HepG2 (cell line): Measurements from ENCODE around the gene SMIM11. TPM values are rescaled to one million over a fixed set of nuclear protein-coding genes. Genes with fewer than 3 reads are reported as not detected.

Experiments
- CC2D1A ChIP-seq: sonication (generic); formaldehyde crosslinking; IDR thresholded peaks from 2 replicates; pipeline ENCODE4 v1.8.1; 2023; ENCODE audit warnings: mild to moderate bottlenecking, missing genetic modification reagents
- CREB1 ChIP-seq, 2 experiments: fragments of 450-650 bp in 1 of 2; IDR thresholded peaks; 2 replicates each; pipeline ENCODE4 v1.6.1; 2016 to 2017; ENCODE audit warnings: control low read depth in 1 of 2, mild to moderate bottlenecking in 1 of 2, missing compliant biosample characterization in 1 of 2, missing genetic modification characterization in 1 of 2
- DNMT1 ChIP-seq: sonication (generic); formaldehyde crosslinking; IDR thresholded peaks from 2 replicates; pipeline ENCODE4 v1.5.1; 2020; ENCODE audit warnings: mild to moderate bottlenecking, missing genetic modification reagents
- EEA1 ChIP-seq: sonication (generic); formaldehyde crosslinking; IDR thresholded peaks from 2 replicates; pipeline ENCODE4 v1.5.1; 2020; ENCODE audit warnings: mild to moderate bottlenecking, missing genetic modification reagents, borderline replicate concordance
- ELF3 ChIP-seq: IDR thresholded peaks from 2 replicates; pipeline ENCODE4 v1.6.1; 2016; ENCODE audit warnings: missing genetic modification reagents, missing compliant biosample characterization
- FIP1L1 ChIP-seq: fragments of 200-400 bp; formaldehyde crosslinking; IDR thresholded peaks from 2 replicates; pipeline ENCODE4 v1.6.1; 2018; ENCODE audit warnings: low read depth, mild to moderate bottlenecking, low read length, moderate library complexity, borderline replicate concordance; ENCODE audit not compliant: insufficient read depth
- FOXO1 ChIP-seq: sonication (generic); formaldehyde crosslinking; IDR thresholded peaks from 2 replicates; pipeline ENCODE4 v1.4.0; 2020; ENCODE audit warnings: missing genetic modification reagents
- HDAC2 ChIP-seq: sonication (generic); formaldehyde crosslinking; IDR thresholded peaks from 2 replicates; pipeline ENCODE4 v1.4.0; 2020; ENCODE audit warnings: missing genetic modification reagents
- JUND ChIP-seq: sonication (generic); formaldehyde crosslinking; IDR thresholded peaks from 2 replicates; pipeline ENCODE4 v1.8.0; 2022; ENCODE audit warnings: mild to moderate bottlenecking, missing genetic modification reagents
- KLF13 ChIP-seq: sonication (generic); formaldehyde crosslinking; IDR thresholded peaks from 2 replicates; pipeline ENCODE4 v1.4.0; 2020; ENCODE audit warnings: mild to moderate bottlenecking, missing genetic modification reagents
- MXD4 ChIP-seq: IDR thresholded peaks from 2 replicates; pipeline ENCODE4 v1.6.1; 2016; ENCODE audit warnings: mild to moderate bottlenecking, missing biosample characterization, missing genetic modification reagents
- PCBP1 ChIP-seq: fragments of 200-400 bp; formaldehyde crosslinking; IDR thresholded peaks from 2 replicates; pipeline ENCODE4 v1.6.1; 2017; ENCODE audit warnings: mild to moderate bottlenecking, low read depth, low read length, borderline replicate concordance
- YEATS2 ChIP-seq: sonication (generic); formaldehyde crosslinking; IDR thresholded peaks from 2 replicates; pipeline ENCODE4 v1.4.0; 2020; ENCODE audit warnings: missing genetic modification reagents, borderline replicate concordance
- ZBTB20 ChIP-seq: sonication (generic); formaldehyde crosslinking; IDR thresholded peaks from 2 replicates; pipeline ENCODE4 v1.8.1; 2023; ENCODE audit warnings: missing genetic modification reagents, low read depth, mild to moderate bottlenecking, borderline replicate concordance
- ZFP36L2 ChIP-seq: sonication (generic); formaldehyde crosslinking; IDR thresholded peaks from 2 replicates; pipeline ENCODE4 v1.4.0; 2020; ENCODE audit warnings: missing genetic modification reagents
- ZFP90 ChIP-seq: sonication (generic); formaldehyde crosslinking; IDR thresholded peaks from 2 replicates; pipeline ENCODE4 v1.8.0; 2022; ENCODE audit warnings: missing genetic modification reagents, mild to moderate bottlenecking, inconsistent platforms, borderline replicate concordance
- ZNF10 ChIP-seq: sonication (generic); formaldehyde crosslinking; IDR thresholded peaks from 2 replicates; pipeline ENCODE4 v1.4.0; 2020; ENCODE audit warnings: mild to moderate bottlenecking, low read depth, missing genetic modification reagents, borderline replicate concordance
- ZNF232 ChIP-seq: sonication (generic); formaldehyde crosslinking; IDR thresholded peaks from 2 replicates; pipeline ENCODE4 v1.4.0; 2020; ENCODE audit warnings: missing genetic modification reagents, borderline replicate concordance
- ZNF251 ChIP-seq: sonication (generic); formaldehyde crosslinking; IDR thresholded peaks from 2 replicates; pipeline ENCODE4 v1.9.0; 2021; ENCODE audit warnings: mild to moderate bottlenecking, missing genetic modification reagents
- ZNF343 ChIP-seq: sonication (generic); formaldehyde crosslinking; IDR thresholded peaks from 2 replicates; pipeline ENCODE4 v1.4.0; 2020; ENCODE audit warnings: mild to moderate bottlenecking, missing genetic modification reagents
- ZNF660 ChIP-seq: sonication (generic); formaldehyde crosslinking; IDR thresholded peaks from 2 replicates; pipeline ENCODE4 v1.5.1; 2020; ENCODE audit warnings: mild to moderate bottlenecking, low read depth, missing genetic modification reagents, borderline replicate concordance
- polyA plus RNA-seq, 8 experiments: library from polyadenylated mRNA; depleted of rRNA in 3 of 8; stranded (reverse) in 7 of 8; unstranded in 1 of 8; fragments of >200 nt; fragmentation: Illumina TruSeq in 4 of 8; extraction: Trizol in 4 of 8; gene quantifications; 2 replicates each; pipeline versions ENCODE4 v1.2.1 to v1.2.3, GENCODE V29; 2011 to 2016; ENCODE audit warnings: low read depth in 4 of 8, missing spikeins in 1 of 8, mixed read lengths in 1 of 8; ENCODE audit not compliant: insufficient read depth in 1 of 8
- total RNA-seq, 5 experiments: library from RNA; depleted of rRNA; stranded (reverse); fragments of >200 nt; fragmentation: Illumina TruSeq; extraction: Trizol; gene quantifications; 2 replicates each; pipeline ENCODE4 v1.2.3, GENCODE V29; 2016; ENCODE audit warnings: low read depth in 1 of 5
- TF ChIP-seq, protein P1 (sequence below): sonication (generic); formaldehyde crosslinking; IDR thresholded peaks from 2 replicates; pipeline ENCODE4 v1.5.0; 2020; ENCODE audit warnings: mild to moderate bottlenecking, missing genetic modification reagents, borderline replicate concordance
- TF ChIP-seq, protein P2 (sequence below): sonication (generic); formaldehyde crosslinking; IDR thresholded peaks from 2 replicates; pipeline ENCODE4 v1.5.1; 2020; ENCODE audit warnings: missing genetic modification reagents, mild to moderate bottlenecking, borderline replicate concordance

The SMIM11 gene
- total and polyA plus RNA-seq, 2 of the 13 experiments (the other 11 are each of a cell fraction or from before 2014, with no cell fraction given): 6.4 to 18.9 TPM

DNA sequence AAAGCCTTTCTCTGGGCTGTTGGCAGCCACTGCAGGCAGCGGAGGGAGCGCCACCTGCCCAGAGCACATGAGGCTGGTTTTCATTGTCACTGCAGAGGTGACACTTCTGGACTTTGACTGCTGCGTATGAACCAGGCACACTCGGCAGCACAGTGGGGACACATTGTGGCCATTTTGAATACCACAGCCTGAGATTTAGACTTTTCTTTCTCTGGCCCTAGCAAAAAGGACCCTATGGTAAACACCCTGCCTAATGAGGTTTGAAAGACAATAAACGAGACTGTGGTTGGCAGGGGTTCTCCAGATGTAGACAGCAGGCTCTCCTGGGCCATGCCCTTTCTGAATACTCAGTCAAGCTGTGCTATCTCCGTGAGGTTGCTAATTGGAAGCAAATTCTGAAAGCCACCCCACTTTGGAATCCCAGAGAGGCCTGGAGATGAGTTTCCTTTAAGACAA is 23.5 kb upstream of the SMIM11 start (continued):
- TF ChIP-seq ZNF232 (CRISPR knock-in tag) (no peak), ZNF251 (CRISPR knock-in tag) (no peak), YEATS2 (no peak), ELF3 (CRISPR knock-in tag) (no peak), DNMT1 (CRISPR knock-in tag) (no peak), HDAC2 (CRISPR knock-in tag) (peak; percentile 50; the same call in 1 of the 2 replicates), ZNF10 (CRISPR knock-in tag) (no peak), JUND (CRISPR knock-in tag) (no peak), ZBTB20 (CRISPR knock-in tag) (peak; percentile 58; the same call in 1 of the 2 replicates), MXD4 (CRISPR knock-in tag) (no peak), PCBP1 (no peak), ZFP90 (CRISPR knock-in tag) (no peak), FIP1L1 (no peak), ZFP36L2 (CRISPR knock-in tag) (no peak), CC2D1A (no peak), CREB1 (IDR thresholded peaks at IDR 0.05) (no peak), CREB1 (CRISPR knock-in tag; IDR thresholded peaks at IDR 0.05) (no peak), KLF13 (no peak), ZNF660 (no peak), FOXO1 (peak; percentile 53; the same call in 1 of the 2 replicates), EEA1 (CRISPR knock-in tag) (no peak), ZNF343 (no peak)
- TF ChIP-seq, protein P1, sequence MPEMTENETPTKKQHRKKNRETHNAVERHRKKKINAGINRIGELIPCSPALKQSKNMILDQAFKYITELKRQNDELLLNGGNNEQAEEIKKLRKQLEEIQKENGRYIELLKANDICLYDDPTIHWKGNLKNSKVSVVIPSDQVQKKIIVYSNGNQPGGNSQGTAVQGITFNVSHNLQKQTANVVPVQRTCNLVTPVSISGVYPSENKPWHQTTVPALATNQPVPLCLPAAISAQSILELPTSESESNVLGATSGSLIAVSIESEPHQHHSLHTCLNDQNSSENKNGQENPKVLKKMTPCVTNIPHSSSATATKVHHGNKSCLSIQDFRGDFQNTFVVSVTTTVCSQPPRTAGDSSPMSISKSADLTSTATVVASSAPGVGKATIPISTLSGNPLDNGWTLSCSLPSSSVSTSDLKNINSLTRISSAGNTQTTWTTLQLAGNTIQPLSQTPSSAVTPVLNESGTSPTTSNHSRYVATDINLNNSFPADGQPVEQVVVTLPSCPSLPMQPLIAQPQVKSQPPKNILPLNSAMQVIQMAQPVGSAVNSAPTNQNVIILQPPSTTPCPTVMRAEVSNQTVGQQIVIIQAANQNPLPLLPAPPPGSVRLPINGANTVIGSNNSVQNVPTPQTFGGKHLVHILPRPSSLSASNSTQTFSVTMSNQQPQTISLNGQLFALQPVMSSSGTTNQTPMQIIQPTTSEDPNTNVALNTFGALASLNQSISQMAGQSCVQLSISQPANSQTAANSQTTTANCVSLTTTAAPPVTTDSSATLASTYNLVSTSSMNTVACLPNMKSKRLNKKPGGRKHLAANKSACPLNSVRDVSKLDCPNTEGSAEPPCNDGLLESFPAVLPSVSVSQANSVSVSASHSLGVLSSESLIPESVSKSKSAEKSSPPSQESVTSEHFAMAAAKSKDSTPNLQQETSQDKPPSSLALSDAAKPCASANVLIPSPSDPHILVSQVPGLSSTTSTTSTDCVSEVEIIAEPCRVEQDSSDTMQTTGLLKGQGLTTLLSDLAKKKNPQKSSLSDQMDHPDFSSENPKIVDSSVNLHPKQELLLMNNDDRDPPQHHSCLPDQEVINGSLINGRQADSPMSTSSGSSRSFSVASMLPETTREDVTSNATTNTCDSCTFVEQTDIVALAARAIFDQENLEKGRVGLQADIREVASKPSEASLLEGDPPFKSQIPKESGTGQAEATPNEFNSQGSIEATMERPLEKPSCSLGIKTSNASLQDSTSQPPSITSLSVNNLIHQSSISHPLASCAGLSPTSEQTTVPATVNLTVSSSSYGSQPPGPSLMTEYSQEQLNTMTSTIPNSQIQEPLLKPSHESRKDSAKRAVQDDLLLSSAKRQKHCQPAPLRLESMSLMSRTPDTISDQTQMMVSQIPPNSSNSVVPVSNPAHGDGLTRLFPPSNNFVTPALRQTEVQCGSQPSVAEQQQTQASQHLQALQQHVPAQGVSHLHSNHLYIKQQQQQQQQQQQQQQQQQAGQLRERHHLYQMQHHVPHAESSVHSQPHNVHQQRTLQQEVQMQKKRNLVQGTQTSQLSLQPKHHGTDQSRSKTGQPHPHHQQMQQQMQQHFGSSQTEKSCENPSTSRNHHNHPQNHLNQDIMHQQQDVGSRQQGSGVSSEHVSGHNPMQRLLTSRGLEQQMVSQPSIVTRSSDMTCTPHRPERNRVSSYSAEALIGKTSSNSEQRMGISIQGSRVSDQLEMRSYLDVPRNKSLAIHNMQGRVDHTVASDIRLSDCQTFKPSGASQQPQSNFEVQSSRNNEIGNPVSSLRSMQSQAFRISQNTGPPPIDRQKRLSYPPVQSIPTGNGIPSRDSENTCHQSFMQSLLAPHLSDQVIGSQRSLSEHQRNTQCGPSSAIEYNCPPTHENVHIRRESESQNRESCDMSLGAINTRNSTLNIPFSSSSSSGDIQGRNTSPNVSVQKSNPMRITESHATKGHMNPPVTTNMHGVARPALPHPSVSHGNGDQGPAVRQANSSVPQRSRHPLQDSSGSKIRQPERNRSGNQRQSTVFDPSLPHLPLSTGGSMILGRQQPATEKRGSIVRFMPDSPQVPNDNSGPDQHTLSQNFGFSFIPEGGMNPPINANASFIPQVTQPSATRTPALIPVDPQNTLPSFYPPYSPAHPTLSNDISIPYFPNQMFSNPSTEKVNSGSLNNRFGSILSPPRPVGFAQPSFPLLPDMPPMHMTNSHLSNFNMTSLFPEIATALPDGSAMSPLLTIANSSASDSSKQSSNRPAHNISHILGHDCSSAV (CRISPR knock-in tag): no peak
- TF ChIP-seq, protein P2, sequence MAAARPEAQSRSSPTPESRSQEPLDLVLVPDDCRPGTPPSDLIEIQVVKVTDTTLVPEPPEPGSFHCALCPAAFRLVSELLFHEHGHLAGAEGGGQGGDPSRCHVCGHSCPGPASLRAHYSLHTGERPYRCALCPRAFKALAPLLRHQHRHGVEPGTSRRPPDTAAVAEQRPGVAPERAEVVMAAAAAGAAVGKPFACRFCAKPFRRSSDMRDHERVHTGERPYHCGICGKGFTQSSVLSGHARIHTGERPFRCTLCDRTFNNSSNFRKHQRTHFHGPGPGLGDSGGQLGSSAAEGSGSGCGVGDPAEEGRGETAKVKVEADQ (CRISPR knock-in tag): no peak
